Astrocyte of the hippocampus (primary cell): Measurements from ENCODE around the gene CADPS2.

Experiments
- DNase-seq: peaks from one replicate; pipeline ENCODE4 v3.0.0; 2011; ENCODE audit warnings: low read depth, low spot score

CADPS2 gene

GRCh38 chr7:122605929-122606328 is 280.3 kb downstream of the CADPS2 start:
- DNase-seq = no peak

- DNase-seq = no peak
These were observed 282.0 kb downstream of the CADPS2 start for GRCh38 chr7:122604251-122604650.

GRCh38 chr7:122602800-122603199 is 283.5 kb downstream of the CADPS2 start:
- no peak for DNase-seq

GRCh38 chr7:122600630-122601029 is 285.6 kb downstream of the CADPS2 start:
- DNase-seq = no peak

- no peak for DNase-seq
These were observed 286.2 kb downstream of the CADPS2 start for GRCh38 chr7:122600042-122600441.

- no peak for DNase-seq
These were observed 289.0 kb downstream of the CADPS2 start for GRCh38 chr7:122597277-122597676.

- DNase-seq = no peak
These were observed 290.4 kb downstream of the CADPS2 start for GRCh38 chr7:122595885-122596284.

- DNase-seq = no peak
These were observed 297.6 kb downstream of the CADPS2 start for GRCh38 chr7:122588621-122589020.

- DNase-seq = no peak
These were observed 301.5 kb downstream of the CADPS2 start for GRCh38 chr7:122584676-122585251.

GRCh38 chr7:122578350-122578749 is 307.9 kb downstream of the CADPS2 start:
- no peak for DNase-seq

- DNase-seq = no peak
These were observed 308.7 kb downstream of the CADPS2 start for GRCh38 chr7:122577449-122578003.

GRCh38 chr7:122572706-122573105 is 313.6 kb downstream of the CADPS2 start:
- DNase-seq = no peak

- DNase-seq = no peak
These were observed 324.9 kb downstream of the CADPS2 start for GRCh38 chr7:122561326-122561725.

GRCh38 chr7:122556873-122557542 is 329.3 kb downstream of the CADPS2 start:
- DNase-seq = no peak

GRCh38 chr7:122556219-122556618 is 330.0 kb downstream of the CADPS2 start:
- DNase-seq = no peak

- no peak for DNase-seq
These were observed 332.5 kb downstream of the CADPS2 start for GRCh38 chr7:122553761-122554160.

- DNase-seq = no peak
These were observed 333.5 kb downstream of the CADPS2 start for GRCh38 chr7:122552769-122553168.

- no peak for DNase-seq
These were observed 335.7 kb downstream of the CADPS2 start for GRCh38 chr7:122550545-122550944.

- no peak for DNase-seq
These were observed 336.7 kb downstream of the CADPS2 start for GRCh38 chr7:122549578-122549977.

GRCh38 chr7:122546496-122546895 is 339.8 kb downstream of the CADPS2 start:
- no peak for DNase-seq

GRCh38 chr7:122544463-122544862 is 341.8 kb downstream of the CADPS2 start:
- no peak for DNase-seq

- no peak for DNase-seq
These were observed 342.4 kb downstream of the CADPS2 start for GRCh38 chr7:122543891-122544290.

GRCh38 chr7:122543166-122543565 is 343.1 kb downstream of the CADPS2 start:
- DNase-seq = no peak
